Fibroblast of the conjunctiva (primary cell): ENCODE measurements around the gene RABGAP1L.
"Not testable (repeated sequence)": the region's sequence is repeated elsewhere in the genome, so short reads cannot be mapped to it uniquely, and the experiment has no call there.

Source experiments
- DNase-seq: peaks from one replicate; pipeline ENCODE4 v3.0.0-alpha.2; 2010; ENCODE audit warnings: low read depth

Gene RABGAP1L

DNA sequence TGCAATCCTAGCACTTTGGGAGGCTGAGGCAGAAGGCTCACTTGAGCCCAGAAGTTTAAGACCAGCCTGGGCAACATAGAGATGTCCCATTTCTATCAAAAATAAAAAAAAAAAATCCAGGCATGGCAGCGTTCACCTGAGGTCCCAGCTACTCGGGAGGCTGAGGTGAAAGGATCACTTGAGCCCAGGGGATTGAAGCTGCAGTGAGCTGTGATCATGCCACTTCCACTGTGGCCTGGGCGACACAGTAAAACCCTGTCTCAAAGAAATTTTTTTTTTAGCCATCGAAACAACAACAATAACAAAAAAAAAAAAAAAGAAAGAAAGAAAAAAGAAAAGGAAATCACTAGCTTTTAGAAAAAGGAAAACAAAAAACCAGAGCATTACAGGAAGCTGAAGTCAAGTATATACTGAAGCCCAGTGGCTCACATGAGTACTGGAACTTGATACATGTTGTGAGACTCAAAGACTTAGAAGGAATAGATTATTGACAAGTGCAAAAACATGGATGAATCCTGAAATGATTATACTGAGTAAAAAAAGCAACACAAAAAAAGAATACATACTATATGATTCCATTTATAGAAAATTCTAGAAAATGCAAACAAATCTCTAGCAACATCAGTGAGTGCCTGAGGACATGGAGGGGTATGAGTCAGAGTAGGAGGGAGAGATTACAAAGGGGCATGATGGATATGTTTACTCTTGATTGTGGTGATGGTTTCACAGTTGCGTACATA, 6.1 kb upstream of the RABGAP1L start:
- DNase-seq = no peak

GRCh38 chr1:174153825-174154107, 5.6 kb upstream of the RABGAP1L start:
- no peak for DNase-seq

- no peak for DNase-seq
Observed at GRCh38 chr1:174156437-174156836, 2.9 kb upstream of the RABGAP1L start.

DNA sequence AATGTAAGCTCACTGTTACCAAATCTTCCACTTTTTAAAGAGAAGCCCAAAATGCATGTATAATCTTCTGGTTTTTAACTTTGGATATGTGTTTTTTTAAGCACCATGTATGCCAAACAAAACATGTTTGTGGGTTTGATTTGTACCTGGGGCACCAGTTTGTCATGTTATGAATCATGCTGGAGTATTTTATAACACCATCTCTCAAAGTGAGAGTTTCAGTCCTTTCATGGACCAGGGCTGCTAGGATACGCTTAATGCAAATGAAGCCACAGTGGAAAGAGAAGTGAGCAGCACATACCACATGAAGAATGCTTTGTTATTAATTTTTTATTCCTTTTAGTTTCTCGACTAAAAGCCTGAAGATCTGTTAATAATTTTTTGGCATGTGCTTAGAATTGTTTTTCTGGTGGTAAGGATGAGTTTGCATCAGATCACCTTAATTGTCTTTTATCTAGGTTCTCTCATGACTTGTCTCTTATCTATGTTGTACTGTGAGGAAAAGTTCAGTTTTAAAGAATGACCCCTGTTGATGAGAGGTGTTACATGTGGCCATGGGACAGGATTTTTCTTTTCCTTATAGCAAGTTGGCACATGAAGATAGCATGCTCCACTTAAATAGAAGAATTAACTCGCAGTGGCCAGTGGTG, 2.0 kb upstream of the RABGAP1L start:
- DNase-seq = no peak

DNA sequence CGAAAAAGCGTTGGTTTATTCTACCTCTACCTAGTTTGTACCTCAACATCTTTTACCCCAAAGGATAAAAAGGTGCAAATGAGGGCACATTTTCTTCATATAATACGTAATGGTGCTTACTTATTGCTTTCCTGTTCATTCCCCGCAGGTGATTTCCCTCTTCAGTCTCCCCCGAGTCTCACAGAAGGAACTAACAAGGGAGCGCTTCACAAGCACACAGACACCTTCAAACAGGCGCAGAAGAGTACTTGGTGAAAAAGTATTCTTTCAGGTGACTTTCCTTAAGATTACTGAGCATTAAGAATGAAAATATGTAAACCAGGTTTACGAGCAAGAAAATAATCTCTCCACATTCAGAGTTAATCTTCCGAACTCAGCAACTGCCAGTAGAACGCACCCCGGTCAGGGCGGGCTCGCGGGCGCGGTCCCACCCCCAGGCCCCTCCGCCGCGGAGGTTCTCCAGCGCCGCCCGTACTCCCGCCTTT, 511 bp upstream of the RABGAP1L start:
- no peak for DNase-seq

DNA sequence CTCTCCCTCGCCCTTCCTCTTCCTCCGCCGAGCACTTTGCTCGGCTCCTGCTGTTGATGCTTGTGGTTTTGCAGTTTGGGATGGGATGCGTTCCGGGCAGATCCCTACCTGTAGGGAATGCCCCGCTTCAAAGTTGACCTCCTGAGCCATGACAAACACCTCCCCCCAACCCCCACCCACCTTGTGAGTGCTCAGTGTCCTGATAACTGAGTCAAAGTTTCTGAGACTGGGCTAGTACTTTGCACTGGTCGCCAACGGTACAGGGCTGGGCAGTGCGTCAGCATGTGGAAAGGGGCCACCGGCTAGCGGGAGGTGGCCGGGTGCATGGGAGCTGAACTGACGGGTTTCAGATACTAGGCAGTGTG, 771 bp downstream of the RABGAP1L start:
- no peak for DNase-seq

- DNase-seq = no peak
Observed at GRCh38 chr1:174160603-174161002, 1.3 kb downstream of the RABGAP1L start.

DNA sequence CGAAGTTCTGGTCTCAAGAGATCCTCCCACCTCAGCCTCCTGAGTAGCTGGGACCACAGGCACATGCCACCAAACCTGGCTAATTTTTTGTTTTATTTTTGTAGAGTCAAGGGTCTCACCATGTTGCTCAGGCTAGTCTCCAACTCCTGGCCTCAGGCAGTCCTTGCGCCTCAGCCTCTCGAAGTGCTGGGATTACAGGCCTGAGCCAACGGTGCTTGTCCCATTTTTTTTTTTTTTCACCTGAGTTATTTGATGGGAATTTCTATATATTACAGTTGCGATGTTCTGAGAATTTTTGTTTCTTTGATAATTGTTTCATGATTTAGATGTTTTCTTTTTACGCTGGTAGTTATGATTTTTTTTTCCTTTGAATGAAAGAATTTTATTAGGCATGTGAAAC, 2.5 kb downstream of the RABGAP1L start:
- no peak for DNase-seq

DNA sequence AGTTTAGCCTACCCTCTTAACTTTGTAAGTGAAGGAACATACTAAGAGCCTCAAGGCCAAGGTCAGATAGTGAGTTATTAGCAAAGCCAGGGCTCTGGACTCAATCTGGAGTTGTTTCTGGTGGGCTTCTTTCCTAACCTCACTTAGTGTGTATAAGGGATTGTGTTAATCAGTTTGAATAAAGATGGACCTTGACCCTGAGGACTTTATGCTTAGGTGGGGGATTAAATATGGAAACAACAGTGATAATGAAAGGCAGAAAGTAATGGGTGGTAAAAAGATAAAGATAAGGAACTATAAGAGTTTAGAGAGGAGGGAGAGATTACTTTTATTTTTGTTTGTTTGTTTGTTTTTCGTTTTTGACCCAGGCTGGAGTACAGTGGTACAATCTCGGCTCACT, 5.5 kb downstream of the RABGAP1L start:
- DNase-seq = no peak

DNA sequence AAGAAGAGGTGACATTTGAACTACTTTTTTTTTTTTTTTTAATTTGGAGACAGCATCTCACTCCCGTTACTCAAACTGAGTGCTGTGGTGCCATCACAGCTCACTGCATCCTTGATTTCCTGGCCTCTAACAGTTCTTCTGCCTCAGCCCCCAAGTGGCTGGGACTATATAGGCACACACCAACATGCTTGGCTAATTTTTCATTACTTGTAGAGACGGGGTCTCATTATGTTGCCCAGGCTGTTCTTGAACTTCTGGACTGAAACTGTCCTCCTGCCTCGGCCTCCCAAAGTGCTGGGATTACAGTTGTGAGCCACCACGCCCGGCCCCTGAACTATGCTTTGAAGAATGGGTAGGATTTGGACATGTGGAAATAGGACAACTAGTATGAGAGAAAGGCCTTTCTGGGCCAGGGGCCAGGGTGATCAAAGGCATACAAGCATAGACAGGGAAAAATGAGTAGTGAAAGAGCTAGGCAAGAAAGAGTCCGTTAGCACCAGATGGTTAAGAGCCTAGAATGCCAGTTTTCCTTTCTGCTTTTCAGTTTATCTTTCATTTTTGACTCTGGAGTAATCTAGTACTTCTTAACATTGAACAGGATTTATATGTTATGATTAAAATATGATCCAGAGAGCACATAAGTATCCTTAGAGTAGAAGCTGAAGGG, 6.3 kb downstream of the RABGAP1L start:
- peak; percentile 14 for DNase-seq

DNA sequence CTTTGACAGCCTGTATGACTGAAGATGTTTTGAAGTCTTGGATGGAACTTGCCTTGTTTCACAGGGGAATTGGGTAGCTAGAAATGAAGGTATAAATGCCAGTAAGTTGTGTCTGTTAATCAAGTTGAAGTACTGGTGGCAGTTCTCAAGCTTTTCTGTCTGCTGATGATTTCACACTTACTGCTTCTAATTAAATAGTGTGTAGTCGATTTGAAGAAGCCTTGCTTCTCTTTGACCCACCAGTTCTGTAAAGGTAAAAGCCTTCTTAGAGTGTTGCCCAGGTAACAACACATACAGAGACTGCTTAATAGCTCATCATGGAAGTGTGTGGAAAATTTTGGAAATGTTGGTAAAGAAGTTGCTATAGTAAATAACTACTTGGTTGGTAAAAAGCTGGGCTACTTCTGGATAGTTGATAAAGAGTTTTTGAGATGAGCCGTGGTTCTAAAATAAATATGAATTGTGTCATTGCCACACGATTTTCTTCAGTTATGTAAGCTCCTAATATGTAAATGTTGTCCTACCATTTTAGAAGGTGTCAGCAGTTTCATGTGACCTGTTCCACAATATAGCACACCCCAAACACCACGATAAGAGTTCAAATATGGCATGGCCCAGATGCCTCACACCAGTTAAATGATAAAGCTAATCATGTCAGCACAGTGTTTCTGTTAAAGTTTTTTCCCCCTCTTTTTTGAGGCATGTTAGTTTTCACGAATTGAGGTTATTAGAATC, 7.4 kb downstream of the RABGAP1L start:
- DNase-seq = no peak

- no peak for DNase-seq
Observed at GRCh38 chr1:174167265-174167803, 8.0 kb downstream of the RABGAP1L start.

- no peak for DNase-seq
Observed at GRCh38 chr1:174169342-174169741, 10.0 kb downstream of the RABGAP1L start.

DNA sequence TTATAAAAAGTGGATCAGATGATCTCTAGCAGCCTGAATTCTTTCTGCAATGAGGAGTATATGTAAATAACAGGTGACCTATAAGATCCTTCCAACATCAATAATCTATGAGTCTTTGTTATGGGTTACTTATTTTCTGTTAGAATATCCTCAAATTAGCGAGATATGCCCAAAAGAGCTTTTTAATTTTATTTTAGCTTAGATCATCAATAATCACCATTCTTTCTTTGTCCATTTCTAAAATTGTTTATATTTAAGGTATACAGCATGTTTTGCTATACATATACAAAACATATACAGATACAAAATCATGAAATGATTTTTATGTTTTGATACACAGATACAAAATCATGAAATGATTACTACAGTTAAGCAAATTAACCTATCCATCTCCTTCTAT, 11.8 kb downstream of the RABGAP1L start:
- DNase-seq = no peak

GRCh38 chr1:174174461-174175329, 15.4 kb downstream of the RABGAP1L start:
- DNase-seq = no peak

- DNase-seq = not testable (repeated sequence)
Observed at GRCh38 chr1:174178459-174178858, 19.1 kb downstream of the RABGAP1L start.

- DNase-seq = no peak
Observed at GRCh38 chr1:174189428-174190062, 30.2 kb downstream of the RABGAP1L start.

DNA sequence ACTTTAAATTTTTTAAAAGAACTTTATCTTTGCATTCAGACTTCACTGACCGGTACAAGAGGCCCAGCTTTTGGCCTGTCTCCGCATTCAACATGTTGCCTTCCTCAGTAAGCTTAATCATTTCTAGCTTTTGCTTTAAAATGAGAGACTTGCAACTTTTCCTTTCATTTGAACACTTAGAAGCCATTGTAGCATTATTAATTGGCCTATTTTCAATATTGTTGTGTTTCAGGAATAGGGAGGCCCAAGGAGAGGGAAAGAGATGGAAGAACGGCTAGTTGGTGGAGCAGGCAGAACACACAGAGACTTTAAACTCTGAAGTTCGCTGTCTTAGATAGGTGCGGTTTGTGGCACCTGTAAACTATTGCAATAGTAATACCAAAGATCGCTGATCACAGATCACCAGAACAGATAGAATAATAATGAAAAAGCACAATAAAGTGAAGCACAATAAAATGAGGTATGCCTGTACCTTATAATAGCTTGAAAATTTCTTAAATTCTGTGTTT, 31.4 kb downstream of the RABGAP1L start:
- DNase-seq = no peak

- DNase-seq = peak; percentile 66
Observed at GRCh38 chr1:174191349-174191862, 32.1 kb downstream of the RABGAP1L start.

GRCh38 chr1:174194461-174194860, 35.1 kb downstream of the RABGAP1L start:
- DNase-seq = no peak

GRCh38 chr1:174197088-174197487, 37.8 kb downstream of the RABGAP1L start:
- DNase-seq = no peak
